NCI-H510A (cell line): ENCODE data around the gene MICAL2.

Experiments used
- DNase-seq: peaks from one replicate; lab custom pipeline; 2025; lab: John Stamatoyannopoulos, UW

Gene MICAL2

GRCh38 chr11:12110201-12110713 lies at the start of gene MICAL2:
Gene MICAL2, plus strand, starts transcription at chr11:12110590. Its CDS starts 51,566 bp downstream, at chr11:12162156.
- DNase-seq = peak; percentile 71

GRCh38 chr11:12061851-12062560 lies 48.4 kb upstream of the MICAL2 start:
- no peak for DNase-seq

GRCh38 chr11:12063251-12063650 lies 47.1 kb upstream of the MICAL2 start:
- DNase-seq = no peak

GRCh38 chr11:12064136-12064953 lies 46.0 kb upstream of the MICAL2 start:
- DNase-seq = no peak

GRCh38 chr11:12064954-12065280 lies 45.5 kb upstream of the MICAL2 start:
- no peak for DNase-seq

- DNase-seq = no peak
Measured at GRCh38 chr11:12066056-12066798, 44.2 kb upstream of the MICAL2 start.

- DNase-seq = peak; percentile 31
Measured at GRCh38 chr11:12066799-12067508, 43.4 kb upstream of the MICAL2 start.

- no peak for DNase-seq
Measured at GRCh38 chr11:12067796-12068357, 42.5 kb upstream of the MICAL2 start.

GRCh38 chr11:12069066-12069676 lies 41.2 kb upstream of the MICAL2 start:
- DNase-seq = peak; percentile 55

GRCh38 chr11:12070446-12071267 lies 39.7 kb upstream of the MICAL2 start:
- DNase-seq = no peak

- DNase-seq = no peak
Measured at GRCh38 chr11:12071574-12071973, 38.8 kb upstream of the MICAL2 start.

GRCh38 chr11:12073436-12073835 lies 37.0 kb upstream of the MICAL2 start:
- no peak for DNase-seq

- no peak for DNase-seq
Measured at GRCh38 chr11:12073886-12074285, 36.5 kb upstream of the MICAL2 start.

- DNase-seq = no peak
Measured at GRCh38 chr11:12074529-12075195, 35.7 kb upstream of the MICAL2 start.

- DNase-seq = no peak
Measured at GRCh38 chr11:12075291-12075690, 35.1 kb upstream of the MICAL2 start.

GRCh38 chr11:12075822-12076821 lies 34.3 kb upstream of the MICAL2 start:
- DNase-seq = no peak

GRCh38 chr11:12076840-12077534 lies 33.4 kb upstream of the MICAL2 start:
- DNase-seq = no peak
